Heart left ventricle (tissue), 16 donors: ENCODE data around the gene VKORC1L1. TPM values are rescaled to one million over a fixed set of nuclear protein-coding genes. Genes with fewer than 3 reads are reported as not detected.
A peak's percentile ranks its signal among the peaks of the same experiment; 100 is the strongest.

Experiments used
- ATAC-seq, 4 donors: fragments of 200-7000 bp; cut with Tn5 transposase; one replicate each; pipeline ENCODE4 v1.9.1; 2020 to 2022; ENCODE audit warnings: moderate library complexity in 4 of 4, mild to moderate bottlenecking in 3 of 4, moderate number of reproducible peaks in 1 of 4
- DNase-seq, 5 donors: peaks; one replicate each; pipeline ENCODE4 v3.0.0-alpha.2; 2020
- H3K27ac ChIP-seq, 12 donors: fragments of 200-600 bp; sonication (generic) in 4 of 12; one replicate each; pipeline versions ENCODE4 v1.5.0 to v1.8.0; 2016 to 2022; ENCODE audit warnings: mild to moderate bottlenecking in 2 of 12
- H3K27me3 ChIP-seq, 9 donors: fragments of 200-600 bp; sonication (generic) in 2 of 9; one replicate each; pipeline versions ENCODE4 v1.5.1 to v1.8.0; 2016 to 2022; ENCODE audit warnings: mild to moderate bottlenecking in 3 of 9
- H3K36me3 ChIP-seq, 9 donors: fragments of 200-600 bp; sonication (generic) in 2 of 9; one replicate each; pipeline versions ENCODE4 v1.5.0 to v1.8.0; 2018 to 2022; ENCODE audit warnings: mild to moderate bottlenecking in 2 of 9
- H3K4me1 ChIP-seq, 12 donors: fragments of 200-600 bp; sonication (generic) in 4 of 12; one replicate each; pipeline versions ENCODE4 v1.5.0 to v1.8.0; 2016 to 2022; ENCODE audit warnings: mild to moderate bottlenecking in 3 of 12
- H3K4me3 ChIP-seq, 12 donors: fragments of 200-600 bp; sonication (generic) in 4 of 12; one replicate each; pipeline versions ENCODE4 v1.5.0 to v1.8.0; 2017 to 2022; ENCODE audit warnings: mild to moderate bottlenecking in 9 of 12, moderate library complexity in 4 of 12
- H3K9me3 ChIP-seq, 12 donors: fragments of 200-600 bp; sonication (generic) in 4 of 12; one replicate each; pipeline versions ENCODE4 v1.5.0 to v1.8.0; 2016 to 2022; ENCODE audit warnings: mild to moderate bottlenecking in 1 of 12
- POLR2A ChIP-seq, 2 donors: fragments of 450-650 bp; IDR thresholded peaks; one replicate each; pipeline ENCODE4 v1.6.1; 2017; ENCODE audit warnings: antibody characterized with exemption in 2 of 2, mild to moderate bottlenecking in 2 of 2, moderate library complexity in 2 of 2
- WGBS, 4 donors: extraction: QIAGEN DNeasy Blood & Tissue Kit in 2 of 4; methylation state at CpG; one replicate each; pipeline versions ENCODE4 v1.1.5 to v1.1.7; 2013 to 2018; 5-methylcytosine and 5-hydroxymethylcytosine counted together
- intact Hi-C, 10 donors: fragments of 100-400 bp; cut with DNase I; formaldehyde crosslinking; loops; one replicate each; pipeline versions ENCODE4 v1.11.1 to v1.14.2; 2022
- polyA plus RNA-seq, 2 donors: library from polyadenylated mRNA; stranded (reverse); fragments of 200-250 nt; gene quantifications; one replicate each; pipeline ENCODE4 v1.2.3, GENCODE V29; 2013
- total RNA-seq, 9 donors: library from RNA; depleted of rRNA in 2 of 9; stranded (reverse); fragments of >200 nt in 2 of 9; fragmentation: NEBNext Ultra II Directional in 3 of 9; extraction: Animal tissue kit (Norgen Biotek cat#: 25700) in 3 of 9; gene quantifications; one replicate each; pipeline versions ENCODE4 v1.1.0 to v1.2.4, GENCODE V29; 2016 to 2023
- TF ChIP-seq, protein P1 (sequence below), 12 donors: fragments of 200-600 bp; sonication (generic) in 4 of 12; IDR thresholded peaks; one replicate each; pipeline versions ENCODE4 v1.5.0 to v1.8.0; 2018 to 2022; ENCODE audit warnings: antibody characterized with exemption in 12 of 12, mild to moderate bottlenecking in 5 of 12
- donor health status: ischemic (EF 13 %, LVEDD 7.1; RV severe dilation, severe dysfunction).
- donor health status: healthy with polysubstance abuse.
- donor health status: DM: no; HTN: yes; CAD: no.
- donor health status: DM: no; HTN: no; CAD: no.
- donor health status: ischemic (EF 25% LVEDD 6.9; RV normal size, moderate dysfunction).
- donor health status: ischemic (EF 25% LVEDD 5.7; RV mildly dilated, moderate dysfunction).
- donor health status: healthy.
- donor health status: DM: yes; HTN: yes; CAD: no.
- donor health status: ischemic (EF 35%, LVEDD 5.7; RV mildly dilated, moderate dysfunction).
- donor health status: nonischemic (EF 11% LVEDD 7.7; RV severe dilation, severe dysfunction).
- donor health status: DM: yes; HTN: yes; CAD: no.
- donor health status: PGD.
- donor health status: ischemic (EF 29% LVEDD 5.4; RV normal size, mild dysfunction).
- donor health status: nonischemic (EF 23%, LVEDD 6.1; RV moderate dilation, normal function).

The VKORC1L1 gene
- total and polyA plus RNA-seq, 11 donors, result 5.0 to 24.9 (median 18.6) TPM

DNA sequence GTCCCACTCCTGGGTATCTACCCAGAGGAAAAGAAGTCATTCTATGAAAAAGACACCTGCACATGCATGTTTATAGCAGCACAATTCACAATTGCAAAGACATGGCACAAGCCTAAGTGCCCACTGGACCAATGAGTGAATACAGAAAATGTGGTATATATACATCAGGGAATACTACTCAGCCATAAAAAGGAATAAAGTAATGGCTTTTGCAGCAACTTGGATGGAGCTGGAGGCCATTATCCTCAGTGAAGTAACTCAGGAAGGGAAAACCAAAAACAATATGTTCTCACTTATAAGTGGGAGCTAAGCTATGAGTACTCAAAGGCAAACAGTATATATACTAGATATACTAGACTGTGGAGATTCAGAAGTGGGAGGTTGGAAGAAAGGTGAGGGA lies 53.7 kb downstream of the VKORC1L1 start:
- intact Hi-C loops, result no loop called here
- H3K4me3 ChIP-seq, result no peak overlapping the region
- H3K9me3 ChIP-seq, result no peaks in the 10 kb centered on the region
- ATAC-seq, result no peak
- peaks cover 0 to 18% (median 0%) of the 10 kb centered on the region in 12 donors for H3K4me1 ChIP-seq
- H3K36me3 ChIP-seq, result no peaks in the 10 kb centered on the region
- no peaks in the 10 kb centered on the region for H3K27me3 ChIP-seq
- no peak overlapping the region for H3K27ac ChIP-seq
- DNase-seq, result no peak
- TF ChIP-seq POLR2A (IDR thresholded peaks at IDR 0.05), result no peak
- TF ChIP-seq, protein P1, sequence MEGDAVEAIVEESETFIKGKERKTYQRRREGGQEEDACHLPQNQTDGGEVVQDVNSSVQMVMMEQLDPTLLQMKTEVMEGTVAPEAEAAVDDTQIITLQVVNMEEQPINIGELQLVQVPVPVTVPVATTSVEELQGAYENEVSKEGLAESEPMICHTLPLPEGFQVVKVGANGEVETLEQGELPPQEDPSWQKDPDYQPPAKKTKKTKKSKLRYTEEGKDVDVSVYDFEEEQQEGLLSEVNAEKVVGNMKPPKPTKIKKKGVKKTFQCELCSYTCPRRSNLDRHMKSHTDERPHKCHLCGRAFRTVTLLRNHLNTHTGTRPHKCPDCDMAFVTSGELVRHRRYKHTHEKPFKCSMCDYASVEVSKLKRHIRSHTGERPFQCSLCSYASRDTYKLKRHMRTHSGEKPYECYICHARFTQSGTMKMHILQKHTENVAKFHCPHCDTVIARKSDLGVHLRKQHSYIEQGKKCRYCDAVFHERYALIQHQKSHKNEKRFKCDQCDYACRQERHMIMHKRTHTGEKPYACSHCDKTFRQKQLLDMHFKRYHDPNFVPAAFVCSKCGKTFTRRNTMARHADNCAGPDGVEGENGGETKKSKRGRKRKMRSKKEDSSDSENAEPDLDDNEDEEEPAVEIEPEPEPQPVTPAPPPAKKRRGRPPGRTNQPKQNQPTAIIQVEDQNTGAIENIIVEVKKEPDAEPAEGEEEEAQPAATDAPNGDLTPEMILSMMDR (IDR thresholded peaks at IDR 0.05), result no peak

DNA sequence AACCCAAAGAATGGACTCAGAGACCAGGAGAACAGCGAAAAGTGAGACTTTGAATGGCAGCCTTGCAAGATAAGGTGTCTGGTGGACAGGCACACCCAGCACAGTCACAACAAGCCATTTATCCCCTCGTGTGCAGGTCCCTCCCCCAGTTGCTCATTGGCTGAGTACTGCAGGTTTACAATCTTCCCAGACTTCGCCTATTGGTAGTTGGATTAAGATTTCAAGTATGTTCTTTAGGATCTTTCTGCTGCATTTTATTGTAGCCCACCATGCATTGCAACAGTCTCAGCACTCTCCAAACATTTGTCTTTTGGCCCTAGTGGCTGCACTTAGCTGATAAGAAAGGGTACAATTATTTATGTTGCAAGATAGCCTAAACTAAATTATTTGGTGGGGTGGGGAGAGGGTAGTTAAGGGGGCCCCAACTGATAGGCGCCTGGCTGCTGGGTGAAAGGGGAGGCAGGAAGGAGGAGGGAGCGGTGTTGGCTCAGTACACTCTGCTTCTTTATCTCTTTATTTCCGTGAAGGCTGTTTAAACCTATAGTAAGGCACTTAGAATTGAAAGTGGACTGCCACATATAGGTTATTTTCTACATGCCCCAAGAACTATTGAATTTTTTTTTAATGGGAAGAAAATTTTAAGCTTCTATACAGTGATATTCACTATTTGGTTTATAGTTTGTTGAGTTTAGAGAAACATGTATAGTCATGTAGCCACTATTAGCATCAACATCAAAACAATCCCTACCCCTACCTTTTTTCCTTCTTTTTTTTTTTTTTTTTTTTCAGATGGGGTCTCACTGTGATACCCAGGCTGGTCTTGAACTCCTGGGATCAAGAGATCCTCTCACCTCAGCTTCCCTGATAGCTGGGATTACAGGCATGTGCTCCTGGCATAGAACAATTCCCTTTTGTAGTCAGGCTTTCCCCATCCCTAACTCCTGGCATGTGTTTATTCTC lies 54.9 kb downstream of the VKORC1L1 start:
- WGBS, 4 donors, result 50 to 61% (median 55%) methylated on average over 6 of the region's 6 CpGs
- ATAC-seq (peak in 3 of 4 donors; percentile 39 to 44 (median 39)), DNase-seq (no peak)
- TF ChIP-seq POLR2A (IDR thresholded peaks at IDR 0.05), result no peak
- TF ChIP-seq, protein P1 (IDR thresholded peaks at IDR 0.05), result no peak
- H3K27me3 ChIP-seq, result no peaks in the 10 kb centered on the region
- peaks cover 0 to 18% (median 0%) of the 10 kb centered on the region in 12 donors for H3K4me1 ChIP-seq
- no peaks in the 10 kb centered on the region for H3K9me3 ChIP-seq
- intact Hi-C loops, result no loop called here
- no peaks in the 10 kb centered on the region for H3K36me3 ChIP-seq
- no peak overlapping the region for H3K4me3 ChIP-seq
- H3K27ac ChIP-seq, result no peak overlapping the region

DNA sequence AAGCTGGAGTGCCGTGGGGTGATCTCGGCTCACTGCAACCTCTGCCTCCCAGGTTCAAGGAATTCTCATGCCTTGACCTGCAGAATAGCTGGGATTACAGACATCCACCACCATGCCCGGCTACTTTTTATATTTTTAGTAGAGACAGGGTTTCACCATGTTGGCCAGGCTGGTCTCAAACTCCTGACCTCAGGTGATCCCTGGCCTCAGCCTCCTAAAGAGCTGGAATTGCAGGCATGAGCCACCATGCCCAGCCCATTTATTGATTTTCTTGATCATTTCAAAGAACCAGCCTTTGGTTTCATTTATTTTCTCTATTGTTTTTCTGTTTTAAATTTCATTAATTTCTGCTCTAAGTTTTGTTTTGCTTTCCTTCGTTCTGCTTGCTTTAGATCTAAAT lies 58.8 kb downstream of the VKORC1L1 start:
- DNase-seq (no peak), ATAC-seq (no peak)
- Histone ChIP-seq H3K9me3 (peaks cover 0 to 17% (median 0%) of the 10 kb centered on the region in 12 donors), H3K4me3 (no peak overlapping the region), H3K27ac (no peak overlapping the region), H3K4me1 (peaks cover 0 to 10% (median 0%) of the 10 kb centered on the region in 12 donors), H3K27me3 (no peaks in the 10 kb centered on the region), H3K36me3 (no peaks in the 10 kb centered on the region)
- WGBS, 4 donors, result 80 to 89% (median 86%) methylated on average over 4 of the region's 4 CpGs
- TF ChIP-seq POLR2A (IDR thresholded peaks at IDR 0.05), result no peak
- TF ChIP-seq, protein P1 (IDR thresholded peaks at IDR 0.05), result no peak
- intact Hi-C loops, result no loop called here

DNA sequence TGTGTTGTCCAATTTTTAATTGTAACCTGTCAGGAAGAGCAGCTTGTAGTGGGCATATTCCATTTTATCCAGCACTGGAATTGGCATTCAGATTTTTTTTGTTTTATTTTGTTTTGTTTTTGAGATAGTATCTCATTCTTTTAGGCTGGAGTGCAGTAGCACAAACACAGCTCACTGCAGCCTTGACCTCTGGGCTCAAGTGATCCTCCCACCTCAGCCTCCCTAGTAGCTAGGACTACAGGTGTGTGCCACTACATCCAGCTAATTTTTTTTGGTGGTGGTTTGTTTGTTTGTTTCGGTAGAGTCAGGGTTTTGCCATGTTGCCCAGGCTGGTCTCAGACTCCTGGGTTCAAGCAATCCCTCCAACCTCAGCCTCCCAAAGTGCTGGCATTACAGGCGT lies 64.4 kb downstream of the VKORC1L1 start:
- no peaks in the 10 kb centered on the region for H3K27me3 ChIP-seq
- peaks cover 0 to 5% (median 0%) of the 10 kb centered on the region in 9 donors for H3K36me3 ChIP-seq
- intact Hi-C loops, result no loop called here
- no peak for TF ChIP-seq POLR2A (IDR thresholded peaks at IDR 0.05)
- TF ChIP-seq, protein P1 (IDR thresholded peaks at IDR 0.05), result no peak
- WGBS, 4 donors, result 97 to 100% (median 99%) methylated on average over 2 of the region's 2 CpGs
- H3K4me1 ChIP-seq, result peaks cover 0 to 10% (median 0%) of the 10 kb centered on the region in 12 donors
- ATAC-seq (no peak), DNase-seq (no peak)
- no peak overlapping the region for H3K4me3 ChIP-seq
- H3K27ac ChIP-seq, result no peak overlapping the region
- peaks cover 0 to 17% (median 0%) of the 10 kb centered on the region in 12 donors for H3K9me3 ChIP-seq
